H1 (cell line): ENCODE results near the gene PPAN. TPM values are rescaled to one million over a fixed set of nuclear protein-coding genes. Genes with fewer than 3 reads are reported as not detected.
A peak's percentile ranks its signal among the peaks of the same experiment; 100 is the strongest.

ENCODE experiments used
- CTCF ChIA-PET: fragments of 300-600 bp; sonication (Branson Sonifier 250); formaldehyde crosslinking; loops from one replicate; lab custom pipeline; 2021; ENCODE audit not compliant: partially characterized antibody; lab: Charles Lee
- POLR2A ChIA-PET: fragments of 300-600 bp; sonication (Branson Sonifier 250); formaldehyde crosslinking; loops from one replicate; lab custom pipeline; 2021; ENCODE audit warnings: inconsistent platforms; ENCODE audit not compliant: partially characterized antibody; lab: Charles Lee
- DNase-seq, 2 experiments: peaks; one replicate each; pipeline versions ENCODE4 v3.0.0 to v3.0.0-alpha.2; 2010 to 2022; ENCODE audit warnings: low spot score in 2 of 2, low read depth in 1 of 2, mixed read lengths in 1 of 2
- FAIRE-seq: peaks from 2 replicates; lab custom pipeline; 2011; peaks lifted over from hg19 to GRCh38; lab: Jason Lieb, UNC
- H2AFZ ChIP-seq: 2 replicates; pipeline ENCODE4 v1.8.1; 2012; ENCODE audit warnings: low read length, inconsistent platforms
- H2AK5ac ChIP-seq: 2 replicates; pipeline ENCODE4 v1.6.1; 2013; ENCODE audit warnings: low read depth, low read length
- H2BK120ac ChIP-seq: replicated peaks from 2 replicates; pipeline ENCODE3; 2013; ENCODE audit warnings: low read depth, low read length, inconsistent platforms
- H2BK12ac ChIP-seq: 2 replicates; pipeline ENCODE4 v1.6.1; 2013; ENCODE audit warnings: low read depth, low read length
- H2BK15ac ChIP-seq: 2 replicates; pipeline ENCODE4 v1.6.1; 2013; ENCODE audit warnings: low read length
- H2BK20ac ChIP-seq: 2 replicates; pipeline ENCODE4 v1.6.1; 2013; ENCODE audit warnings: low read length
- H2BK5ac ChIP-seq: 2 replicates; pipeline ENCODE4 v1.6.1; 2013; ENCODE audit warnings: low read depth, low read length
- H3K14ac ChIP-seq: 2 replicates; pipeline ENCODE4 v1.6.1; 2013; ENCODE audit warnings: inconsistent platforms; ENCODE audit not compliant: insufficient read length
- H3K18ac ChIP-seq: 2 replicates; pipeline ENCODE4 v1.6.1; 2013; ENCODE audit warnings: low read length; ENCODE audit errors: extremely low read depth
- H3K23ac ChIP-seq: 2 replicates; pipeline ENCODE4 v1.6.1; 2013; ENCODE audit warnings: inconsistent platforms; ENCODE audit not compliant: insufficient read length
- H3K23me2 ChIP-seq: 2 replicates; pipeline ENCODE4 v1.6.1; 2013; ENCODE audit warnings: low read depth, low read length
- H3K27ac ChIP-seq: 2 replicates; pipeline ENCODE4 v1.6.1; 2011; ENCODE audit warnings: low read depth, low read length, inconsistent platforms
- H3K27me3 ChIP-seq, 4 experiments: replicated peaks in 1 of 4; 1 replicate in 1 of 4; 2 replicates in 3 of 4; pipeline versions ENCODE4 v1.6.1 to v1.8.1; 2011 to 2013; ENCODE audit warnings: low read length in 3 of 4, mild to moderate bottlenecking in 3 of 4, inconsistent platforms in 2 of 4, mixed read lengths in 2 of 4, moderate library complexity in 1 of 4; ENCODE audit not compliant: control insufficient read depth in 3 of 4, insufficient read depth in 3 of 4; ENCODE audit errors: extremely low read depth in 1 of 4
- H3K36me3 ChIP-seq, 4 experiments: 2 replicates each; pipeline versions ENCODE4 v1.6.1 to v1.8.1; 2011 to 2013; ENCODE audit warnings: mild to moderate bottlenecking in 4 of 4, low read length in 3 of 4, moderate library complexity in 2 of 4, control low read depth in 1 of 4, inconsistent platforms in 1 of 4; ENCODE audit not compliant: insufficient read depth in 4 of 4, control insufficient read depth in 2 of 4
- H3K4ac ChIP-seq: replicated peaks from 2 replicates; pipeline ENCODE3; 2013; ENCODE audit warnings: low read length, low read depth, mixed read lengths, inconsistent platforms; ENCODE audit not compliant: insufficient read length
- H3K4me1 ChIP-seq, 4 experiments: replicated peaks in 1 of 4; 1 replicate in 1 of 4; 2 replicates in 3 of 4; pipeline versions ENCODE4 v1.6.1 to v1.8.1; 2011 to 2013; ENCODE audit warnings: low read length in 3 of 4, inconsistent platforms in 2 of 4, mixed read lengths in 1 of 4; ENCODE audit not compliant: insufficient read depth in 4 of 4, control insufficient read depth in 3 of 4
- H3K4me2 ChIP-seq, 2 experiments: 2 replicates each; pipeline versions ENCODE4 v1.6.1 to v1.8.1; 2011 to 2013; ENCODE audit warnings: low read depth in 2 of 2, low read length in 2 of 2, control low read depth in 1 of 2, inconsistent platforms in 1 of 2, mild to moderate bottlenecking in 1 of 2; ENCODE audit not compliant: insufficient read depth in 1 of 2
- H3K4me3 ChIP-seq, 4 experiments: fragments of 200-600, 300-600 bp in 1 of 4; sonication (generic), shearing (Covaris generic), sonication (Bioruptor Twin) in 1 of 4; 2 replicates each; pipeline versions ENCODE4 v1.5.1 to v1.8.1; 2011 to 2016; ENCODE audit warnings: low read length in 4 of 4, low read depth in 3 of 4, control low read depth in 2 of 4, inconsistent platforms in 2 of 4, mild to moderate bottlenecking in 2 of 4, mixed read lengths in 1 of 4, moderate library complexity in 1 of 4; ENCODE audit not compliant: insufficient read depth in 2 of 4; ENCODE audit errors: extremely low read depth in 1 of 4
- H3K56ac ChIP-seq: replicated peaks from 2 replicates; pipeline ENCODE3; 2013; ENCODE audit warnings: low read depth, mild to moderate bottlenecking, mixed read lengths, low read length, inconsistent platforms; ENCODE audit not compliant: insufficient read length
- H3K79me1 ChIP-seq: 2 replicates; pipeline ENCODE4 v1.6.1; 2013; ENCODE audit warnings: low read depth, low read length, control low read depth
- H3K79me2 ChIP-seq, 2 experiments: 2 replicates each; pipeline versions ENCODE4 v1.6.1 to v1.8.1; 2012 to 2013; ENCODE audit warnings: low read length in 2 of 2, mild to moderate bottlenecking in 2 of 2, inconsistent platforms in 1 of 2; ENCODE audit not compliant: insufficient read depth in 2 of 2, control insufficient read depth in 1 of 2
- H3K9ac ChIP-seq, 4 experiments: replicated peaks in 1 of 4; 1 replicate in 1 of 4; 2 replicates in 3 of 4; pipeline versions ENCODE4 v1.6.1 to v1.8.1; 2011 to 2013; ENCODE audit warnings: low read depth in 3 of 4, low read length in 3 of 4, control low read depth in 2 of 4, mild to moderate bottlenecking in 2 of 4, moderate library complexity in 2 of 4, inconsistent platforms in 1 of 4; ENCODE audit errors: extremely low read depth in 1 of 4
- H3K9me3 ChIP-seq, 2 experiments: 2 replicates each; pipeline versions ENCODE4 v1.6.1 to v1.8.1; 2012 to 2013; ENCODE audit warnings: mild to moderate bottlenecking in 2 of 2, moderate library complexity in 2 of 2, control low read depth in 1 of 2, inconsistent platforms in 1 of 2, low read depth in 1 of 2, low read length in 1 of 2, mixed read lengths in 1 of 2; ENCODE audit not compliant: insufficient read depth in 2 of 2
- H4K20me1 ChIP-seq, 2 experiments: replicated peaks in 1 of 2; 2 replicates each; pipeline versions ENCODE3 to v1.8.1; 2011 to 2013; ENCODE audit warnings: inconsistent platforms in 2 of 2, low read length in 2 of 2, mild to moderate bottlenecking in 1 of 2; ENCODE audit not compliant: insufficient read depth in 2 of 2, control insufficient read depth in 1 of 2
- H4K5ac ChIP-seq: 2 replicates; pipeline ENCODE4 v1.6.1; 2013; ENCODE audit warnings: low read length, low read depth, mixed read lengths, inconsistent platforms; ENCODE audit not compliant: insufficient read length
- H4K8ac ChIP-seq: 2 replicates; pipeline ENCODE4 v1.8.0; 2013; ENCODE audit warnings: mild to moderate bottlenecking, moderate library complexity, low read length, inconsistent platforms; ENCODE audit not compliant: insufficient read depth; ENCODE audit errors: extremely low read depth
- H4K91ac ChIP-seq: replicated peaks from 2 replicates; pipeline ENCODE3; 2013; ENCODE audit warnings: low read length, mixed read lengths, inconsistent platforms; ENCODE audit not compliant: insufficient read length
- ATF2 ChIP-seq: IDR thresholded peaks from 2 replicates; pipeline ENCODE4 v1.6.1; 2012; ENCODE audit warnings: low read length, inconsistent platforms
- BCL11A ChIP-seq, 2 experiments: IDR thresholded peaks; one replicate each; pipeline ENCODE4 v1.6.1; 2011; ENCODE audit warnings: low read depth in 2 of 2, low read length in 2 of 2, mild to moderate bottlenecking in 2 of 2
- KDM5A ChIP-seq: fragments of 200-600 bp; IDR thresholded peaks from 2 replicates; pipeline ENCODE4 v1.7.1; 2012; ENCODE audit warnings: mild to moderate bottlenecking, low read length, inconsistent platforms, mixed read lengths
- MAX ChIP-seq: IDR thresholded peaks from 2 replicates; pipeline ENCODE4 v1.6.1; 2012; ENCODE audit warnings: inconsistent platforms
- NANOG ChIP-seq: IDR thresholded peaks from 2 replicates; pipeline ENCODE4 v1.6.1; 2011; ENCODE audit warnings: low read length, low read depth, mild to moderate bottlenecking, inconsistent platforms; ENCODE audit not compliant: insufficient read depth, poor library complexity, severe bottlenecking
- PHF8 ChIP-seq: fragments of 200-600 bp; sonication (generic); conservative IDR thresholded peaks from 2 replicates; pipeline ENCODE4 v1.7.1; 2012; ENCODE audit warnings: low read depth, mild to moderate bottlenecking, inconsistent platforms, low read length, moderate library complexity
- POLR2A ChIP-seq, 2 experiments: IDR thresholded peaks; 1 replicate in 1 of 2; 2 replicates in 1 of 2; pipeline ENCODE4 v1.6.1; 2011; ENCODE audit warnings: low read depth in 2 of 2, low read length in 2 of 2, mild to moderate bottlenecking in 2 of 2; ENCODE audit errors: control extremely low read depth in 1 of 2
- POLR2AphosphoS5 ChIP-seq: IDR thresholded peaks from 2 replicates; pipeline ENCODE4 v1.6.1; 2011; ENCODE audit warnings: low read depth, low read length
- RNF2 ChIP-seq: fragments of 200-900, 300-1000 bp; sonication (generic); IDR thresholded peaks from 2 replicates; pipeline ENCODE4 v1.7.1; 2016; ENCODE audit warnings: borderline replicate concordance, low read depth, mild to moderate bottlenecking, antibody characterized with exemption, low read length; ENCODE audit not compliant: poor library complexity, severe bottlenecking; ENCODE audit errors: missing control alignments
- SP1 ChIP-seq: IDR thresholded peaks from 2 replicates; pipeline ENCODE4 v1.6.1; 2011; ENCODE audit warnings: low read depth, low read length
- WGBS, 2 experiments: shearing (Covaris generic) in 1 of 2; methylation state at CpG; one replicate each; pipeline versions ENCODE4 v1.1.6 to v1.1.7; 2013 to 2015; ENCODE audit warnings: low lambda C conversion rate in 2 of 2, mixed read lengths in 2 of 2, inconsistent platforms in 1 of 2, low coverage in 1 of 2, missing lambda C conversion rate in 1 of 2; ENCODE audit not compliant: insufficient replicate concordance in 2 of 2, insufficient coverage in 1 of 2, insufficient read length in 1 of 2; ENCODE audit errors: extremely low coverage in 1 of 2, missing lambda C conversion rate in 1 of 2; 5-methylcytosine and 5-hydroxymethylcytosine counted together
- polyA plus RNA-seq, 7 experiments: library from polyadenylated mRNA; depleted of rRNA in 3 of 7; stranded (reverse) in 5 of 7; unstranded in 2 of 7; fragments of >200 nt in 5 of 7; fragments of 200-250 nt in 2 of 7; gene quantifications; 1 replicate in 5 of 7; 2 replicates in 1 of 7; 4 replicates in 1 of 7; pipeline versions ENCODE4 v1.2.1 to v1.2.3, GENCODE V29; 2011 to 2013; ENCODE audit warnings: missing spikeins in 2 of 7, mixed read lengths in 2 of 7
- total RNA-seq: library from RNA; stranded (reverse); fragmentation: NEBNext Ultra II Directional; extraction: Animal tissue kit (Norgen Biotek cat#: 25700); gene quantifications from 2 replicates; pipeline ENCODE4 v1.2.1, GENCODE V29; 2021

PPAN gene
- total and polyA plus RNA-seq, 2 of the 8 experiments (the other 6 are each of a cell fraction or from before 2014, with no cell fraction given): 48.8 to 74.4 TPM

- Histone ChIP-seq H2BK12ac (no peak overlapping the region), H3K14ac (no peak overlapping the region), H2BK120ac (no peak overlapping the region), H3K4me3 (no peak overlapping the region), H3K23me2 (0 out of 2 replicates have a peak, but pooled peaks cover 4% of the 10 kb centered on the region), H3K4me2 (no peak overlapping the region), H4K20me1 (peaks cover 8 to 27% of the 10 kb centered on the region in 2 experiments), H3K23ac (no peak overlapping the region), H2AFZ (no peak overlapping the region), H3K79me2 (peaks cover 6 to 25% of the 10 kb centered on the region in 2 experiments; a peak in 3 of 4 replicates), H3K27me3 (no peaks in the 10 kb centered on the region), H2BK20ac (no peak overlapping the region), H4K5ac (no peak overlapping the region), H3K4ac (no peak overlapping the region), H3K79me1 (peaks cover 8% of the 10 kb centered on the region; the same call in 1 of the 2 replicates), H4K91ac (no peak overlapping the region), H2BK5ac (no peak overlapping the region), H3K18ac (no peak overlapping the region), H3K56ac (no peak overlapping the region), H3K27ac (no peak overlapping the region), H3K9ac (no peak overlapping the region), H4K8ac (no peak overlapping the region; the same call in 1 of the 2 replicates), H3K4me1 (peaks cover 0 to 4% (median 3%) of the 10 kb centered on the region in 4 experiments; a peak in 5 of 7 replicates), H2BK15ac (no peak overlapping the region), H3K9me3 (no peaks in the 10 kb centered on the region), H3K36me3 (peaks cover 28 to 52% (median 37%) of the 10 kb centered on the region in 4 experiments), H2AK5ac (no peak overlapping the region)
- TF ChIP-seq POLR2AphosphoS5 (0 out of 2 replicates have a peak, but pooled peaks have one; percentile 30), RNF2 (no peak), PHF8 (no peak), ATF2 (no peak), BCL11A (IDR thresholded peaks at IDR 0.05; ENCODE audit: low read depth in 2 of 2, low read length in 2 of 2) (no peak), SP1 (no peak), POLR2A (IDR thresholded peaks at IDR 0.05; ENCODE audit: control extremely low read depth in 1 of 2, low read depth in 2 of 2, low read length in 2 of 2) (peak in 1 of 2 experiments; percentile 19; a peak in 1 of 3 replicates), NANOG (no peak), MAX (no peak), KDM5A (no peak)
- POLR2A ChIA-PET: interaction anchor here (0.6 to 16.9 kb wide), 11 partner anchors 16 to 287 kb away, joined by 3 to 412 read pairs (median 4); partner anchors contain the start of genes EIF3G, P2RY11 and UBL5
- CTCF ChIA-PET: interaction anchor here (0.6 to 5.0 kb wide), 6 partner anchors 9 to 178 kb away, joined by 3 to 42 read pairs (median 3); partner anchors contain the start of gene EIF3G
- FAIRE-seq (no peak), DNase-seq (no peak)
- 95% methylated on average over 11 of the region's 14 CpGs; no CpG with 5 or more reads in 1 of the 2 experiments for WGBS, 2 experiments
Observed at GRCh38 chr19:10109528-10109927, 3.4 kb downstream of the PPAN start.
